GM12878 (cell line): ENCODE results near the gene PPWD1. TPM values are rescaled to one million over a fixed set of nuclear protein-coding genes. Genes with fewer than 3 reads are reported as not detected.

Experiments
- BCL11A ChIP-seq: IDR thresholded peaks from 2 replicates; pipeline ENCODE4 v1.6.1; 2011; ENCODE audit warnings: low read depth, low read length
- CREB1 ChIP-seq: IDR thresholded peaks from 2 replicates; pipeline ENCODE4 v1.6.1; 2012; ENCODE audit warnings: low read depth, mild to moderate bottlenecking, inconsistent platforms
- FOXK2 ChIP-seq: fragments of 450-650 bp; IDR thresholded peaks from 2 replicates; pipeline ENCODE4 v1.6.1; 2017; ENCODE audit warnings: mild to moderate bottlenecking, moderate library complexity
- GATAD2B ChIP-seq: fragments of 450-650 bp; conservative IDR thresholded peaks from 2 replicates; pipeline ENCODE4 v1.6.1; 2017; ENCODE audit warnings: low read depth, mild to moderate bottlenecking, moderate library complexity
- HDGF ChIP-seq: fragments of 450-650 bp; IDR thresholded peaks from 2 replicates; pipeline ENCODE4 v1.6.1; 2016; ENCODE audit warnings: antibody characterized with exemption
- IKZF1 ChIP-seq: fragments of 450-650 bp; conservative IDR thresholded peaks from 2 replicates; pipeline ENCODE4 v1.6.1; 2017; ENCODE audit warnings: antibody characterized with exemption, mild to moderate bottlenecking
- JUND ChIP-seq: IDR thresholded peaks from 2 replicates; pipeline ENCODE4 v1.6.1; 2012; ENCODE audit warnings: low read depth, mild to moderate bottlenecking, low read length, improper control_type of control experiment, moderate library complexity
- KAT2A ChIP-seq: conservative IDR thresholded peaks from 2 replicates; pipeline ENCODE4 v1.6.1; 2011; ENCODE audit warnings: low read depth, low read length; ENCODE audit not compliant: control insufficient read depth
- MEF2B ChIP-seq: fragments of 450-650 bp; IDR thresholded peaks from 2 replicates; pipeline ENCODE4 v1.6.1; 2018; ENCODE audit warnings: mild to moderate bottlenecking, moderate library complexity; ENCODE audit not compliant: partially characterized antibody, poor library complexity, severe bottlenecking
- MXI1 ChIP-seq: fragments of 150-350 bp; IDR thresholded peaks from 2 replicates; pipeline ENCODE4 v1.6.1; 2011; ENCODE audit warnings: low read depth, mild to moderate bottlenecking, inconsistent platforms, low read length, improper control_type of control experiment
- NRF1 ChIP-seq: conservative IDR thresholded peaks from 2 replicates; pipeline ENCODE4 v1.6.1; 2011; ENCODE audit warnings: mild to moderate bottlenecking, low read depth, low read length, improper control_type of control experiment
- RBBP5 ChIP-seq: fragments of 200-600 bp; sonication (generic); conservative IDR thresholded peaks from 2 replicates; pipeline ENCODE4 v1.6.1; 2016
- RCOR1 ChIP-seq: conservative IDR thresholded peaks from 2 replicates; pipeline ENCODE4 v1.6.1; 2012; ENCODE audit warnings: low read depth, low read length, improper control_type of control experiment
- SIN3A ChIP-seq: IDR thresholded peaks from 2 replicates; pipeline ENCODE4 v1.6.1; 2012; ENCODE audit warnings: low read depth, low read length, improper control_type of control experiment
- STAT1 ChIP-seq: fragments of 450-650 bp; conservative IDR thresholded peaks from 2 replicates; pipeline ENCODE4 v1.6.1; 2014; ENCODE audit warnings: antibody characterized with exemption, mild to moderate bottlenecking
- STAT3 ChIP-seq: IDR thresholded peaks from 2 replicates; pipeline ENCODE4 v1.6.1; 2011; ENCODE audit warnings: low read depth, low read length, improper control_type of control experiment
- TARDBP ChIP-seq: IDR thresholded peaks from 2 replicates; pipeline ENCODE4 v1.6.1; 2016; ENCODE audit warnings: borderline replicate concordance
- TCF3 ChIP-seq: IDR thresholded peaks from 2 replicates; pipeline ENCODE4 v1.6.1; 2012; ENCODE audit warnings: low read depth, mild to moderate bottlenecking, low read length, borderline replicate concordance; ENCODE audit not compliant: insufficient read depth
- USF1 ChIP-seq: IDR thresholded peaks from 2 replicates; pipeline ENCODE4 v1.6.1; 2011; ENCODE audit warnings: borderline replicate concordance, low read depth, mild to moderate bottlenecking, moderate library complexity, mixed read lengths, low read length; ENCODE audit not compliant: insufficient read depth; ENCODE audit errors: extremely low read length
- WRNIP1 ChIP-seq: IDR thresholded peaks from 2 replicates; pipeline ENCODE4 v1.6.1; 2011; ENCODE audit warnings: low read depth, low read length, improper control_type of control experiment, borderline replicate concordance
- YBX1 ChIP-seq: fragments of 450-650 bp; IDR thresholded peaks from 2 replicates; pipeline ENCODE4 v1.6.1; 2016; ENCODE audit warnings: antibody characterized with exemption
- ZSCAN29 ChIP-seq: fragments of 450-650 bp; IDR thresholded peaks from 2 replicates; pipeline ENCODE4 v1.6.1; 2017; ENCODE audit warnings: mild to moderate bottlenecking, moderate library complexity
- ZZZ3 ChIP-seq: IDR thresholded peaks from 2 replicates; pipeline ENCODE4 v1.6.1; 2011; ENCODE audit warnings: low read depth; ENCODE audit not compliant: control insufficient read depth, insufficient read length
- polyA plus RNA-seq, 11 experiments: library from polyadenylated mRNA; depleted of rRNA in 4 of 11; unstranded in 6 of 11; stranded (reverse) in 5 of 11; fragments of >200 nt; fragmentation: Nextera tagmentation in 4 of 11; fragmentation: Illumina TruSeq in 1 of 11; extraction: Ambion mirVana in 4 of 11; extraction: Trizol in 1 of 11; gene quantifications; 1 replicate in 1 of 11; 2 replicates in 10 of 11; pipeline versions ENCODE4 v1.2.1 to v1.2.3, GENCODE V29; 2011 to 2016; ENCODE audit warnings: inconsistent platforms in 2 of 11, missing spikeins in 2 of 11, low read depth in 1 of 11
- total RNA-seq, 4 experiments: library from RNA; depleted of rRNA in 3 of 4; stranded (reverse); fragments of >200 nt in 3 of 4; fragmentation: Illumina TruSeq in 1 of 4; extraction: Trizol in 1 of 4; gene quantifications; 2 replicates each; pipeline versions ENCODE4 v1.2.1 to v1.2.3, GENCODE V29; 2013 to 2021
- TF ChIP-seq, protein P1 (sequence below): IDR thresholded peaks from 2 replicates; pipeline ENCODE4 v1.6.1; 2012; ENCODE audit warnings: low read depth, low read length, improper control_type of control experiment
- TF ChIP-seq, protein P2 (sequence below): fragments of 450-650 bp; conservative IDR thresholded peaks from 2 replicates; pipeline ENCODE4 v1.6.1; 2017; ENCODE audit warnings: mild to moderate bottlenecking, moderate library complexity

The PPWD1 gene
- total and polyA plus RNA-seq, 10 of the 15 experiments (the other 5 are each of a cell fraction or from before 2014, with no cell fraction given) = 18.0 to 53.9 (median 43.2) TPM

- TF ChIP-seq GATAD2B (no peak), USF1 (no peak), TCF3 (no peak), NRF1 (peak; percentile 89), IKZF1 (peak; percentile 6; the same call in 1 of the 2 replicates), RCOR1 (0 out of 2 replicates have a peak, but pooled peaks have one; percentile 60), KAT2A (no peak), HDGF (peak; percentile 41; the same call in 1 of the 2 replicates), MEF2B (no peak), BCL11A (no peak), FOXK2 (peak; percentile 91), CREB1 (0 out of 2 replicates have a peak, but pooled peaks have one; percentile 57), ZSCAN29 (no peak), STAT3 (no peak), STAT1 (no peak), RBBP5 (no peak), SIN3A (peak; percentile 82; the same call in 1 of the 2 replicates), TARDBP (peak; percentile 13; the same call in 1 of the 2 replicates), MXI1 (peak; percentile 65; the same call in 1 of the 2 replicates), JUND (0 out of 2 replicates have a peak, but pooled peaks have one; percentile 15), YBX1 (no peak), WRNIP1 (no peak), ZZZ3 (no peak)
- TF ChIP-seq, protein P1, sequence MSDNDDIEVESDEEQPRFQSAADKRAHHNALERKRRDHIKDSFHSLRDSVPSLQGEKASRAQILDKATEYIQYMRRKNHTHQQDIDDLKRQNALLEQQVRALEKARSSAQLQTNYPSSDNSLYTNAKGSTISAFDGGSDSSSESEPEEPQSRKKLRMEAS = peak; percentile 46
- TF ChIP-seq, protein P2, sequence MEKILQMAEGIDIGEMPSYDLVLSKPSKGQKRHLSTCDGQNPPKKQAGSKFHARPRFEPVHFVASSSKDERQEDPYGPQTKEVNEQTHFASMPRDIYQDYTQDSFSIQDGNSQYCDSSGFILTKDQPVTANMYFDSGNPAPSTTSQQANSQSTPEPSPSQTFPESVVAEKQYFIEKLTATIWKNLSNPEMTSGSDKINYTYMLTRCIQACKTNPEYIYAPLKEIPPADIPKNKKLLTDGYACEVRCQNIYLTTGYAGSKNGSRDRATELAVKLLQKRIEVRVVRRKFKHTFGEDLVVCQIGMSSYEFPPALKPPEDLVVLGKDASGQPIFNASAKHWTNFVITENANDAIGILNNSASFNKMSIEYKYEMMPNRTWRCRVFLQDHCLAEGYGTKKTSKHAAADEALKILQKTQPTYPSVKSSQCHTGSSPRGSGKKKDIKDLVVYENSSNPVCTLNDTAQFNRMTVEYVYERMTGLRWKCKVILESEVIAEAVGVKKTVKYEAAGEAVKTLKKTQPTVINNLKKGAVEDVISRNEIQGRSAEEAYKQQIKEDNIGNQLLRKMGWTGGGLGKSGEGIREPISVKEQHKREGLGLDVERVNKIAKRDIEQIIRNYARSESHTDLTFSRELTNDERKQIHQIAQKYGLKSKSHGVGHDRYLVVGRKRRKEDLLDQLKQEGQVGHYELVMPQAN = peak; percentile 88
These were observed 61.0 kb downstream of the PPWD1 start, which contains the start of gene TRIM23 (continued) for GRCh38 chr5:65624025-65624570.
